Measurements from ENCODE around the gene MBD3L3. TPM values are rescaled to one million over a fixed set of nuclear protein-coding genes. Genes with fewer than 3 reads are reported as not detected.
"Not testable (repeated sequence)": the region's sequence is repeated elsewhere in the genome, so short reads cannot be mapped to it uniquely, and the experiment has no call there.

Gene MBD3L3
- total RNA-seq, 1 experiment from 2014 or later: not detected

DNA sequence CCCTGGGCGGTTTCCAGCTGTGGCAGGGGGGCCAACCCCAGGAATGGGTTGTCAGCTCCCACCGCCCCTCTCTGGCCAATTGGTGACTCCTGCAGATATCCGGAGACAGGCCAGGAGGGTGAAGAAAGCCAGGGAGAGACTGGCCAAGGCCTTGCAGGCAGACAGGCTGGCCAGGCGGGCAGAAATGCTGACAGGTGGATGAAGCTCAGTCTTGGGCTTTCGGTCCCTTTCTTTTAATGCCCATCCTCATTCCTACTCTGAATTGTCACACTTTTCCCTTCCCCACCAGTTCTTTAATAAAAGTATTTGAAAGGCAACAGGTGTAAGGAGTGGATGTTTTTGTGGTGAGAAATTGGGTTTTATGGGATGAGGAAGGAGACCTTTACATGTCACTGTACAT is 7.1 kb downstream of the MBD3L3 start:
- H3F3A ChIP-seq (ENCODE audit: low read length, unreplicated experiment); POLR2A ChIA-PET (ENCODE audit: unreplicated experiment); H4K20me1 ChIP-seq (ENCODE audit: low read length); H3K27ac ChIP-seq (ENCODE audit: low read length); ATAC-seq; DNase-seq; H3K9me2 ChIP-seq (replicated peaks; ENCODE audit: low read length); H3K36me3 ChIP-seq (ENCODE audit: low read depth, low read length); H3K9me3 ChIP-seq (ENCODE audit: low read length); H3K27me3 ChIP-seq (ENCODE audit: low read length); BruUV-seq (replicated peaks); H3K4me2 ChIP-seq (ENCODE audit: low read length); H3K4me3 ChIP-seq (ENCODE audit: low read length); CTCF ChIA-PET; intact Hi-C loops (cut with micrococcal nuclease); H3K9ac ChIP-seq (ENCODE audit: low read length); H3K4me1 ChIP-seq (ENCODE audit: insufficient read depth, low read length); H3K79me2 ChIP-seq (ENCODE audit: low read length); H2AFZ ChIP-seq (ENCODE audit: low read length): not testable (repeated sequence)

DNA sequence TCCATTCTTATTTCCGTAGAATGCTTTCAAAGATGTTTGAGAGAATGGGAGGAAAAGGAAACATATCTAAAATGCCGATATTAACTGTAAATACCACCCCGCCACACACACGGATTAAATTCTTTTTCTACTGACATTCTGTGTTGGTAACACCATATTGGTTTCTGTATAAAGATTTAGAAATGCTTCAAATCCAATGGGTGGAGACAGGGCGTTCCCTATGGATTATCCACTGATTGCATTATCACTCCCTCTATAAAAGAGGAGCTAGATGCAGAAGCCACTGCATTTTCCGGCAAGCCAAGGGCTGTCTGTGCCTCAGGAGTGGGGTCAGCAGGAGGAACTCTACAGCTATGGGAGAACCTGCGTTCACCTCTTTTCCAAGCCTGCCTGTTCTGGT is 9.5 kb downstream of the MBD3L3 start, which contains the start of gene MBD3L2:
MBD3L2 (plus strand) TSS at position 301 of the 400 bp plus-strand sequence; CDS start at position 354, 53 bp downstream.
- H3K27me3 ChIP-seq (ENCODE audit: low read length); H3K4me1 ChIP-seq (ENCODE audit: insufficient read depth, low read length); DNase-seq; POLR2A ChIA-PET (ENCODE audit: unreplicated experiment); intact Hi-C loops (cut with micrococcal nuclease); H3F3A ChIP-seq (ENCODE audit: low read length, unreplicated experiment); CTCF ChIA-PET; BruUV-seq (replicated peaks); H3K79me2 ChIP-seq (ENCODE audit: low read length); H2AFZ ChIP-seq (ENCODE audit: low read length); H3K9ac ChIP-seq (ENCODE audit: low read length); H3K4me2 ChIP-seq (ENCODE audit: low read length); H4K20me1 ChIP-seq (ENCODE audit: low read length); H3K36me3 ChIP-seq (ENCODE audit: low read depth, low read length); H3K4me3 ChIP-seq (ENCODE audit: low read length); H3K27ac ChIP-seq (ENCODE audit: low read length); H3K9me2 ChIP-seq (replicated peaks; ENCODE audit: low read length); ATAC-seq; H3K9me3 ChIP-seq (ENCODE audit: low read length): not testable (repeated sequence)

DNA sequence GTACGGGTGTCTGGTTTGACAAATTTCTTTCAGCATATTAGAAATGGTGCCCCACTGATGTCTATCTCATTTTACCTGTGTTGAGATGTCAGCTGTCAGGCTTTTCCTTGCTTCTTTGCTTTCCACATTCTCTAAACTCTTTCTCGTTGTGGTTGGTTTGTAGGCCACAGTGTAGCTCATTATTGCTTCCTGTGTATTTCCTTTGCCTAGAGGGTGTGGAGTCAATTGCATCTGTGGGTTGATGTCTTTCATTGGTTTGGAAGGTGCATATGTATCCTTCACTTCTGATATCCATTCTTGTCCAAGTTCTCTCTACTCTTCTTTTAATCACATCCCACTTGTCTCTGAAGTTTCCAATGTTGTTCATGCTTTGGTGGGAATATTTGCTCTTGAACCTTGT is 16.9 kb downstream of the MBD3L3 start:
- H3K27ac ChIP-seq (ENCODE audit: low read length); H3K4me3 ChIP-seq (ENCODE audit: low read length); H3K9ac ChIP-seq (ENCODE audit: low read length); intact Hi-C loops (cut with micrococcal nuclease); H3K4me2 ChIP-seq (ENCODE audit: low read length); CTCF ChIA-PET; H3K9me3 ChIP-seq (ENCODE audit: low read length); DNase-seq; H3K36me3 ChIP-seq (ENCODE audit: low read depth, low read length); BruUV-seq (replicated peaks); H2AFZ ChIP-seq (ENCODE audit: low read length); H3K27me3 ChIP-seq (ENCODE audit: low read length); H3K9me2 ChIP-seq (replicated peaks; ENCODE audit: low read length); H3K4me1 ChIP-seq (ENCODE audit: insufficient read depth, low read length); H3K79me2 ChIP-seq (ENCODE audit: low read length); ATAC-seq; H3F3A ChIP-seq (ENCODE audit: low read length, unreplicated experiment); H4K20me1 ChIP-seq (ENCODE audit: low read length); POLR2A ChIA-PET (ENCODE audit: unreplicated experiment): not testable (repeated sequence)

DNA sequence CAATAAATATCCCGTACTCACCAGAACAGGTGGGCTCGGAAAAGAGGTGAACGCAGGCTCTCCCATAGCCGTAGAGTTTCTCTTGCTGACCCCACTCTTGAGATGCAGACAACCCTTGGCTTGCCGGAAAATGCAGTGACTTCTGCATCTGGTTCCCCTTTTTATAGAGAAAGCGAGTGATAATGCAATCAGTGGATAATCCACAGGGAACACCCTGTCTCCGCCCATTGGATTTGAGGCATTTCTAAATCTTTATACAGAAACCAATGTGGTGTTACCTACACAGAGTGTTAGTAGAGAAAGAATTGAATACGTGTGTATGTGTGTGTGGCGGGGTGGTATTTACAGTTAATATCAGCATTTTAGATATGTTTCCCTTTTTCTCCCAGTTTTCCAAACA is 18.4 kb downstream of the MBD3L3 start, which contains the start of gene MBD3L4:
MBD3L4 (minus strand) TSS at position 101 of the 400 bp plus-strand sequence; CDS start at position 66, 35 bp downstream.
- H3K4me3 ChIP-seq (ENCODE audit: low read length); H3K4me2 ChIP-seq (ENCODE audit: low read length); H2AFZ ChIP-seq (ENCODE audit: low read length); H3K36me3 ChIP-seq (ENCODE audit: low read depth, low read length); H3K4me1 ChIP-seq (ENCODE audit: insufficient read depth, low read length); CTCF ChIA-PET; DNase-seq; H3K27ac ChIP-seq (ENCODE audit: low read length); BruUV-seq (replicated peaks); POLR2A ChIA-PET (ENCODE audit: unreplicated experiment); H3K9ac ChIP-seq (ENCODE audit: low read length); ATAC-seq; H3K27me3 ChIP-seq (ENCODE audit: low read length); H3F3A ChIP-seq (ENCODE audit: low read length, unreplicated experiment); intact Hi-C loops (cut with micrococcal nuclease); H3K9me3 ChIP-seq (ENCODE audit: low read length); H4K20me1 ChIP-seq (ENCODE audit: low read length); H3K79me2 ChIP-seq (ENCODE audit: low read length); H3K9me2 ChIP-seq (replicated peaks; ENCODE audit: low read length): not testable (repeated sequence)

DNA sequence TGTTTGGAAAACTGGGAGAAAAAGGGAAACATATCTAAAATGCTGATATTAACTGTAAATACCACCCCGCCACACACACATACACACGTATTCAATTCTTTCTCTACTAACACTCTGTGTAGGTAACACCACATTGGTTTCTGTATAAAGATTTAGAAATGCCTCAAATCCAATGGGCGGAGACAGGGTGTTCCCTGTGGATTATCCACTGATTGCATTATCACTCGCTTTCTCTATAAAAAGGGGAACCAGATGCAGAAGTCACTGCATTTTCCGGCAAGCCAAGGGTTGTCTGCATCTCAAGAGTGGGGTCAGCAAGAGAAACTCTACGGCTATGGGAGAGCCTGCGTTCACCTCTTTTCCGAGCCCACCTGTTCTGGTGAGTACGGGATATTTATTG is 28.2 kb downstream of the MBD3L3 start, which contains the start of gene MBD3L5:
MBD3L5 (plus strand) TSS at position 301 of the 400 bp plus-strand sequence; CDS start at position 335, 34 bp downstream.
- H3K9me3 ChIP-seq (ENCODE audit: low read length); H3K4me2 ChIP-seq (ENCODE audit: low read length); DNase-seq; H3K4me1 ChIP-seq (ENCODE audit: insufficient read depth, low read length); H3K27ac ChIP-seq (ENCODE audit: low read length); H4K20me1 ChIP-seq (ENCODE audit: low read length); H3K36me3 ChIP-seq (ENCODE audit: low read depth, low read length); POLR2A ChIA-PET (ENCODE audit: unreplicated experiment); ATAC-seq; H2AFZ ChIP-seq (ENCODE audit: low read length); intact Hi-C loops (cut with micrococcal nuclease); H3K27me3 ChIP-seq (ENCODE audit: low read length); H3K9ac ChIP-seq (ENCODE audit: low read length); H3K4me3 ChIP-seq (ENCODE audit: low read length); H3K79me2 ChIP-seq (ENCODE audit: low read length); H3F3A ChIP-seq (ENCODE audit: low read length, unreplicated experiment); CTCF ChIA-PET; BruUV-seq (replicated peaks); H3K9me2 ChIP-seq (replicated peaks; ENCODE audit: low read length): not testable (repeated sequence)

DNA sequence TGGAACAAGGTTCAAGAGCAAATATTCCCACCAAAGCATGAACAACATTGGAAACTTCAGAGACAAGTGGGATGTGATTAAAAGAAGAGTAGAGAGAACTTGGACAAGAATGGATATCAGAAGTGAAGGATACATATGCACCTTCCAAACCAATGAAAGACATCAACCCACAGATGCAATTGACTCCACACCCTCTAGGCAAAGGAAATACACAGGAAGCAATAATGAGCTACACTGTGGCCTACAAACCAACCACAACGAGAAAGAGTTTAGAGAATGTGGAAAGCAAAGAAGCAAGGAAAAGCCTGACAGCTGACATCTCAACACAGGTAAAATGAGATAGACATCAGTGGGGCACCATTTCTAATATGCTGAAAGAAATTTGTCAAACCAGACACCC is 29.7 kb downstream of the MBD3L3 start:
- H3K4me2 ChIP-seq (ENCODE audit: low read length); ATAC-seq; H3K36me3 ChIP-seq (ENCODE audit: low read depth, low read length); CTCF ChIA-PET; H3K4me3 ChIP-seq (ENCODE audit: low read length); DNase-seq; H3K79me2 ChIP-seq (ENCODE audit: low read length); intact Hi-C loops (cut with micrococcal nuclease); H3K9me3 ChIP-seq (ENCODE audit: low read length); POLR2A ChIA-PET (ENCODE audit: unreplicated experiment); H3K27me3 ChIP-seq (ENCODE audit: low read length); H2AFZ ChIP-seq (ENCODE audit: low read length); H3K9ac ChIP-seq (ENCODE audit: low read length); H3K9me2 ChIP-seq (replicated peaks; ENCODE audit: low read length); H4K20me1 ChIP-seq (ENCODE audit: low read length); H3K4me1 ChIP-seq (ENCODE audit: insufficient read depth, low read length); H3F3A ChIP-seq (ENCODE audit: low read length, unreplicated experiment); H3K27ac ChIP-seq (ENCODE audit: low read length); BruUV-seq (replicated peaks): not testable (repeated sequence)

DNA sequence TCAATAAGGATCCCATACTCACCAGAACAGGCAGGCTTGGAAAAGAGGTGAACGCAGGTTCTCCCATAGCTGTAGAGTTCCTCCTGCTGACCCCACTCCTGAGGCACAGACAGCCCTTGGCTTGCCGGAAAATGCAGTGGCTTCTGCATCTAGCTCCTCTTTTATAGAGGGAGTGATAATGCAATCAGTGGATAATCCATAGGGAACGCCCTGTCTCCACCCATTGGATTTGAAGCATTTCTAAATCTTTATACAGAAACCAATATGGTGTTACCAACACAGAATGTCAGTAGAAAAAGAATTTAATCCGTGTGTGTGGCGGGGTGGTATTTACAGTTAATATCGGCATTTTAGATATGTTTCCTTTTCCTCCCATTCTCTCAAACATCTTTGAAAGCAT is 37.1 kb downstream of the MBD3L3 start, which contains the start of gene MBD3L2B:
MBD3L2B (minus strand) TSS at position 101 of the 400 bp plus-strand sequence; CDS start at position 67, 34 bp downstream.
- not testable (repeated sequence) for H4K20me1 ChIP-seq (ENCODE audit: low read length)
- peaks cover 12% of the 10 kb centered on the region; the same call in 1 of the 2 replicates for H3K27me3 ChIP-seq (ENCODE audit: low read length)

More for the DNA sequence above, 37.1 kb downstream of the MBD3L3 start, which contains the start of gene MBD3L2B:
- H3K4me1 ChIP-seq (ENCODE audit: insufficient read depth, low read length); H3F3A ChIP-seq (ENCODE audit: low read length, unreplicated experiment); H2AFZ ChIP-seq (ENCODE audit: low read length); H3K79me2 ChIP-seq (ENCODE audit: low read length); H3K4me2 ChIP-seq (ENCODE audit: low read length); H3K9me2 ChIP-seq (replicated peaks; ENCODE audit: low read length); H3K9me3 ChIP-seq (ENCODE audit: low read length); intact Hi-C loops (cut with micrococcal nuclease); H3K9ac ChIP-seq (ENCODE audit: low read length); BruUV-seq (replicated peaks); H3K36me3 ChIP-seq (ENCODE audit: low read depth, low read length); ATAC-seq; H3K27ac ChIP-seq (ENCODE audit: low read length); CTCF ChIA-PET; H3K4me3 ChIP-seq (ENCODE audit: low read length); DNase-seq; POLR2A ChIA-PET (ENCODE audit: unreplicated experiment): not testable (repeated sequence)
